Measurements from ENCODE around the gene MTCH1.

DNA sequence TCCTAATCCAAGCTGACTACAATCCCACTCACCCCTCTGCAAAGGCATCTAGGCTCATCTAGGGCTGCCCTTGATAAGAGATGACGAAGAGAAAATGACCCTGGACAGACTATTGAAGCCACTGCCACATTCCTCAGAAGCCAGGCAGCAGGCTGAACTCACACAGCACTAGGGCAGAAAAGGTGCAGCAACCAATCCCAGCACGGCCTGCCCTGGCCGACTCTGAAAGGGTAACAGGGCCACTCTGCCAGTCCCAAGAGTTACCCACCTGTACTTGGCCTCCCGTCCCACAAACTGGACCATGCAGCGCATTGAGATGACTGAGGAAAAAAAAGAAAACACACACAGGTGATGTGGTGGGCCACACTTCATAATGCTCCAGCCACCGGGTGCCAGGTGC, 9.1 kb downstream of the MTCH1 start:
- TF ChIP-seq POU2F2 (IDR thresholded peaks at IDR 0.05; ENCODE audit: low read depth, low read length) = no peak
- no peak for TF ChIP-seq TAF1 (IDR thresholded peaks at IDR 0.05; ENCODE audit: low read depth, low read length)
- TF ChIP-seq POLR2A (IDR thresholded peaks at IDR 0.05; ENCODE audit: low read depth, low read length) = no peak

All from GM12891 (cell line).